SW 1271 (cell line): ENCODE measurements around the gene EEA1.

ENCODE experiments used
- DNase-seq, 2 experiments: peaks; one replicate each; lab custom pipeline; 2025; lab: John Stamatoyannopoulos, UW

The EEA1 gene

GRCh38 chr12:92938638-92939037 lies 9.5 kb upstream of the EEA1 start:
- no peak for DNase-seq

- no peak for DNase-seq
These were observed 8.9 kb upstream of the EEA1 start for GRCh38 chr12:92938018-92938417.

GRCh38 chr12:92933606-92934005 lies 4.5 kb upstream of the EEA1 start:
- DNase-seq, result no peak

- no peak for DNase-seq
These were observed 1.3 kb upstream of the EEA1 start for GRCh38 chr12:92930421-92930820.

- no peak for DNase-seq
These were observed 888 bp upstream of the EEA1 start for GRCh38 chr12:92929983-92930382.

- DNase-seq, result peak in 1 of 2 experiments; percentile 46
These were observed 604 bp downstream of the EEA1 start for GRCh38 chr12:92928421-92928961.

- peak; percentile 22 to 67 for DNase-seq
These were observed 1.4 kb downstream of the EEA1 start for GRCh38 chr12:92927436-92928281.

- DNase-seq, result peak; percentile 21 to 65
These were observed 2.0 kb downstream of the EEA1 start for GRCh38 chr12:92927055-92927435.

GRCh38 chr12:92926549-92926948 lies 2.5 kb downstream of the EEA1 start:
- no peak for DNase-seq

GRCh38 chr12:92921877-92922276 lies 7.2 kb downstream of the EEA1 start:
- no peak for DNase-seq

GRCh38 chr12:92915365-92915764 lies 13.7 kb downstream of the EEA1 start:
- no peak for DNase-seq

GRCh38 chr12:92914170-92914569 lies 14.9 kb downstream of the EEA1 start:
- no peak for DNase-seq

GRCh38 chr12:92912672-92913071 lies 16.4 kb downstream of the EEA1 start:
- DNase-seq, result no peak

GRCh38 chr12:92912052-92912451 lies 17.0 kb downstream of the EEA1 start:
- DNase-seq, result no peak

- DNase-seq, result no peak
These were observed 17.8 kb downstream of the EEA1 start for GRCh38 chr12:92911339-92911738.

- DNase-seq, result no peak
These were observed 21.0 kb downstream of the EEA1 start for GRCh38 chr12:92908108-92908507.

- DNase-seq, result no peak
These were observed 23.1 kb downstream of the EEA1 start for GRCh38 chr12:92905811-92906554.

GRCh38 chr12:92905258-92905810 lies 23.8 kb downstream of the EEA1 start:
- DNase-seq, result no peak

- DNase-seq, result no peak
These were observed 28.2 kb downstream of the EEA1 start for GRCh38 chr12:92900941-92901340.

GRCh38 chr12:92899386-92900001 lies 29.6 kb downstream of the EEA1 start:
- DNase-seq, result peak; percentile 92 to 95

- DNase-seq, result peak in 1 of 2 experiments; percentile 51
These were observed 30.3 kb downstream of the EEA1 start for GRCh38 chr12:92898755-92899154.

GRCh38 chr12:92897844-92898243 lies 31.3 kb downstream of the EEA1 start:
- DNase-seq, result no peak
